ENCODE measurements around the gene ACSL6.

ACSL6 gene

DNA sequence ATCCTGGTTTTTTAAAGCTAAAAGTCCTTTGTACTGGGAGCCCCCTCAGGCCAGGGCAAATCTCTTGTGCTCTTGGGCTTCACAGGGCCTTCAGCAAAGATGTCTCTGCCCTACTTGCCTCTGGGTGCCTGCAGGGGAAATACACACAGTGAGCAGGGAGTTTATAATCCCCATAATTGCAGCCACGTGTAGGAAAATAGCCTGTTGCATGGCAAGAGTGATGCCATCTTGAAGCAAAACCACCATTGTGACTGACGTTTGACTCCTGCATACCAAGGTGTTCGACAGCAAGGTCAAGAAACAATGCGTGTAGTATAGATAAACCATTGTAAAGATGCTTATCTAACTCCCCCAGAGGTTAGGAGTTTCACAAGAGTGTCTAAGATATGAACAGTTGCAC, 37.6 kb upstream of the ACSL6 start:
- DNase-seq (ENCODE audit: low spot score) = no peak

DNA sequence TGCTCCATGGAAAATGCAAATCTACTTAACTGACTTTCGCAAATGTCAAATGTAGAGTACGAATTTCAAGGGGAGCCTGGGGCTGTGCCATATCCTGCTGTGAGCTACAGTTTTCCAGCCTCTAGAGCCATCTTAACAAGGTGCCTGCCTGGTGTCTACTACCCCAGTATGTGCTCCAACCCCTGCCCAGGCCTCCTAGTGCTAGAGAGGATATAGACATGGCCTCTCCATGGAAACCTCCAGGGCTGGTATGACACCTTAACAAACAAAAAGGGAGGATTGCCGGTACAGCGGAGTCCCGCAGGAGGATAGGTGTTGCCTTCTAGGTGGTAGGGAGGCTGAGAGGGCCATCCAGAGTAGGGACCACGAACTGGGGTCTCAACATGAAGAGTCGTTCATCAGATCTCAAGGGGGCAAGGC, 35.4 kb upstream of the ACSL6 start:
- DNase-seq (ENCODE audit: low spot score) = no peak

- no peak for DNase-seq (ENCODE audit: low spot score)
Observed at GRCh38 chr5:132044207-132044606, 32.7 kb upstream of the ACSL6 start.

DNA sequence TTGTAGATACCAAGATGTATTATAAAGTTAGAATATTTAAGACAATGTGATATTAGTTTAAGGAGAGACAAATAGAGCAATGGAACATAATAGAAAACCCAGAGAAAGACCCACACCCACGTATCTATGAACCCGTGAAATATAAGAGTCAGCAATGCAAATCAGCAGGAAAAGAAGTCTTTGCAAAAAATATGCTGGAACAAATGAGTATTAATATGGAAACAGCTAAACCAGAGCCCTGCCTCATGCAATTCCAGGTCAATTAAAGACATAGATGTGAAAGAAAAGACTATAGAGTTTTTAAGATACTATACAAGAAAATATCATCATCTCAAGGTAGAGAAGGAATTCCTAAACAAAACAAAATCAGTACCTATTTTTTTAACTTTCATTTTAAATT, 25.9 kb upstream of the ACSL6 start:
- DNase-seq (ENCODE audit: low spot score) = no peak

GRCh38 chr5:132033122-132033521, 21.7 kb upstream of the ACSL6 start:
- DNase-seq (ENCODE audit: low spot score) = no peak

DNA sequence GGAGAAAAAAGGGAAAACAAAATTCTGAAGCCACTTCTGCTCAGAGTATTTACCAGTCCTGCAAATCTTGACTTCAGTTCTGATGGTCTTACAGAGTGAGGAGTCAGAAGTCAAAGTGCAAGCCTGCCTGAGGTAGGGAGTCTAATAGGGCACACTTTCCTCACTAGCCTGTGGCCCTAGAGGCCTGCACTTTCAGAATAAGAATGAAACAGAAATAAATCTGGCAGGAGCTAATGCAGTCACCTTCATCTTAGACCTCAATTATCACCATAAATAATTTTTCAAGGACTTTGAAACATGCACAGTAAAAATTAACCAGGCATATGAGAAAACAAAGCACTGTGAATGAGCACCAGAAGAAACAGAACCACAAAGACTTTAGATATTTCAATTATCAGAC, 20.7 kb upstream of the ACSL6 start:
- DNase-seq (ENCODE audit: low spot score) = no peak

DNA sequence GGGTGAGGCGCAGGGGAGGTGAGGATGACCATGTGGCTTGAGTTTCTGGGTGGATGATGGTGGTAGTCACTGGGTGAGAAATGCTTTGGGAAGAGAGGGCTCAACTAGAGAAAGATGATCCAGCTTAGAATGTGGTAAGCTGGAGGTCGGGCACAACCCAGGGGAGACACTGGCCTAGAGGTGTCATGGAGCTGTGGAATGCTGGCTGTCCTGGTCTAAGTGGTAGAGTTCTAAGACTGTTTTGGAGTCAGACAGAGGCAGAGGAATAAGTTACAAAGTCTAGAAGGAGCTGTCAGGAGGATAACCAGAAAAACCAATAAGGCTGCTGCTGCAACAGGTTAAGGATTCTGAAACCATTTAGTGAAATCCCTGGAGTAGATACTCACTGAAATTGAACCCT, 19.2 kb upstream of the ACSL6 start:
- no peak for DNase-seq (ENCODE audit: low spot score)

DNA sequence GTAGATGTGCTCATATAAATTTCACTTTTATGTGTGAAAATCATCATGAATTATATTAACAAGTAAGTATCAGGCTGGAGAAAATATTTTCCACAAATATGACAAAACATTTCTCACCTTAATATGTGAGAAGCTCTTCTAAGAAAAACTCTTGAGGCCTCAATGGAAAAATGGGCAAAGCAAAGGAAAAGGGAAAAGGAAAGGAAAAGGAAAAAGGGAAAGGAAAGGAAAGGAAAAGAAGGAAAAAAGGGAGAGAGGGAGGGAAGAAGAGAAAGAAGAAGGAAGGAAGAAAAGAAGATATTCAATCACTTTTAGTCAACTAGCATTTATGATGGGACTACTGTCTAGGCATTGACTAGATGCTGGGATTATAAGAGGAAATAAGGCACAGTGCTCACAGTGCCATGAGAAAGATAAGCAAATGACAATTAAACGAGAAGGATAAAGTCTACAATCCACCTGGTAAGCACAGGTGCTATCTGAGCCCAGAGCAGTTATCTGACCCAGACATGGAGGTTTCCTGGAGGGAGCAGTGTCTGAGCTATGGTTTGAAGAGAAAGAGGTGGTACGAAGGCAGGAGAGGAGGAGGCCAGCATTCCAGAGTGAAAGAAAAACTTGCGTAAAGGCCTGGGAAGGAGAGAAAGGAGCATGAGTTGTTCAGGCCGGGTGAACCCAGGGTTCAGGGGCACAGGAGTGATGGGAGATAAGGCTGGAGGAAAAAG, 18.3 kb upstream of the ACSL6 start:
- no peak for DNase-seq (ENCODE audit: low spot score)

DNA sequence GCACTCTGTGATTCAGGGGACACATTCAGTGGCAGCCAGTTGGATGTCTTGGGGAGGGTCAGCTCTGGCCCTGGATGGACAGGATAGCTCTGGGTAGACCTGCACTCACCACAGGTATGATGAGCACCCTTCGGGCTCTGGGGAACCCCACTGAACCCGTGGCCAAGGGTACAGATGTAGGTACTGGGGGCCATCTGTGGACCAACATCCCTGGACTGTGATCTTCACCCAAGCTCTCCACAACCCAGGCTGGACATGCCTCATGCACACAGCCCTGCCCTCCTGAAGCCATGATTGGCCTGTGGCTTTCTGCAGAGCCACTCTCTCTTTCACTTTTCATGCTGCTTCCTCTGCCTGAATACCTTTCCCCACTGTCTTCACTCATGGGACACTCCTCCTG, 15.6 kb upstream of the ACSL6 start:
- no peak for DNase-seq (ENCODE audit: low spot score)

DNA sequence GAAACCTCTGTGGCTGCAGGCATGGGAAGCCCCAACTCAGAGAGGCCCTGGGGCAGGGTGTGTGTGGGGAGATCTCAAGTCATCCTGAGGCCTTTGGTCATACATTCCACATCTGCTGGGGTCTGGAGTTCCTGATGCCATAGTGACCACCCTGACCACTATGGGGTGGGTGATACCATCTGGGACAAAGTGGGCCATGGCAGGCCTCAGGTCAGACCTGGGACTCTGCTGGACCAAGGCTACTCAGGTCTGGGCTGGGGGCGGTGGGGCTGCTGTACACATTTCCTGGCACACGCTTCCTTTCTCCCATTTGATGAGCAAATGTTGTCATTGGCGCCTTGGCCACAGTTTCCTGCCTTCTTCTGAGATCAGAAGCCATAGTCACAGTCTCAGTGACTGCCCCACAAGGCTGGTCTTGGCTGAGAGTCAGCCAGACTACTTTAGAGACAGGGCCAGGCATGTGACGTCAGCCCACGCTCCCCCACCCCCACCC, 15.1 kb upstream of the ACSL6 start:
- no peak for DNase-seq (ENCODE audit: low spot score)

GRCh38 chr5:132025403-132025971, 14.0 kb upstream of the ACSL6 start:
- no peak for DNase-seq (ENCODE audit: low spot score)

- no peak for DNase-seq (ENCODE audit: low spot score)
Observed at GRCh38 chr5:132024789-132025402, 13.4 kb upstream of the ACSL6 start.

DNA sequence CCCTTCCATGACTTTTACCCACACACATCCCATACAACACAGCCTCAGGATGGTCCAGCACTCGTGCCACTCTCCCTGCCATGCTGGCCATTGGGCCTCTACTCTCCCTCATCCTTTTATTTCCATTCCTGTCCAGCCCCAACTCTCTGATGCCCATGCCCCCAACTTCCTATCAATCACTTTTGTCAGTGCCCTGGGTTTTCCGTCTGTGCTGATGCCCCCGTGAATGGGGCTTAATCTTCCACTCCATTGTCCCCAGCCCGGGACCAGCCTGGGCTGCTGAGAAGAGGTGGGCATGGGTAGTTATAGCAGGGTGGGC, 12.6 kb upstream of the ACSL6 start:
- no peak for DNase-seq (ENCODE audit: low spot score)

- no peak for DNase-seq (ENCODE audit: low spot score)
Observed at GRCh38 chr5:132023258-132024116, 12.0 kb upstream of the ACSL6 start.

- no peak for DNase-seq (ENCODE audit: low spot score)
Observed at GRCh38 chr5:132022737-132023136, 11.3 kb upstream of the ACSL6 start.

DNA sequence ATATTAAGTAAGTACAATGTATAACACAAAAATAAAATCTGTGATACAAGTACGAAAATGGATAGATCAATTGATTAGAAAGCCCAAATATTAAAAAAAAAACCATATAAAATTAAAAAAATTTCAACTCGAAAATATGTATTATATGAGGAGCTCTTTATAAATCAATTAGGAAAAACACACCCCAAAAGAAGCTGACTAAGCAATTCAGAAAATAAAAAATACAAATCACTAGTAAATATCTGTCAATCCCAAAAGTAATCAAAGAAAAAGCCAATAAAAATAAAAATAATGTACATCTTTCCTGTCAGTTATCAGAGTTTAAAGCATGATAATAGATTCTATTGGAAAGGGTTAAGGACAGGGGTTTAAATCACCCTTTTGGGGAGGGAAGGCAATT, 10.2 kb upstream of the ACSL6 start:
- no peak for DNase-seq (ENCODE audit: low spot score)

GRCh38 chr5:132020568-132021339, 9.3 kb upstream of the ACSL6 start:
- DNase-seq (ENCODE audit: low spot score) = no peak

- no peak for DNase-seq (ENCODE audit: low spot score)
Observed at GRCh38 chr5:132019857-132020555, 8.5 kb upstream of the ACSL6 start.

DNA sequence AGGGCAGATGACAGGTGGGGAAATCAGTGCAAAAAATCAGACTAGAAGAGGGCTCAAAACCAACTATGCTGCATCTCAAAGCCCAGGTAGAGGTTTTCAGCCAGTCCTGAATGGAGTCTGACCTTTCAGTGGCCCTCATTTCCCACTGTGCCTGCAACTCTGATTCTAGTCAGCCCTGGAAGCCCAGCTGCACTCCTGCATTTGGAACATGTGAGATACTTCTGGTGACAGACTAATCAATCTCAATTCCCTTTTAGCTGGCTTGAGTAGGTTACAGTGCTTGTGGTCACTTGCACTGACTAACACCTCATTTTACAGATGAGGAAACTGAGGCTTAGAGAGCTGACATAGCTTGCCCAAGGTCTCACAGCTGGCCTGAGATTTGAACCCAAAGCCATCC, 7.9 kb upstream of the ACSL6 start:
- no peak for DNase-seq (ENCODE audit: low spot score)

GRCh38 chr5:132017738-132018625, 6.5 kb upstream of the ACSL6 start:
- DNase-seq (ENCODE audit: low spot score) = no peak

All from AG08395 (cell line).